Activated naive CD4-positive, alpha-beta T cell (primary cell): ENCODE results near the gene LIPM.

ENCODE experiments used
- DNase-seq, 4 experiments: peaks; one replicate each; lab custom pipeline; 2025; lab: John Stamatoyannopoulos, UW

The LIPM gene

GRCh38 chr10:88802523-88803285 lies at the start of gene LIPM:
TSS of gene LIPM (plus strand) at chr10:88802730. CDS start at chr10:88802897, 167 bp downstream.
- DNase-seq: no peak

GRCh38 chr10:88754287-88754686 lies 48.2 kb upstream of the LIPM start:
- DNase-seq: no peak

- DNase-seq: no peak
These were observed 46.8 kb upstream of the LIPM start for GRCh38 chr10:88755753-88756152.

- no peak for DNase-seq
These were observed 45.9 kb upstream of the LIPM start for GRCh38 chr10:88756660-88757059.

GRCh38 chr10:88759366-88760101 lies 43.0 kb upstream of the LIPM start, which contains the start of gene LIPN:
TSS of gene LIPN (plus strand) at chr10:88760020. CDS start at chr10:88761406, 1,386 bp downstream.
- no peak for DNase-seq

GRCh38 chr10:88762906-88763305 lies 39.6 kb upstream of the LIPM start:
- no peak for DNase-seq

- DNase-seq: no peak
These were observed 39.1 kb upstream of the LIPM start for GRCh38 chr10:88763441-88763840.

GRCh38 chr10:88764110-88764509 lies 38.4 kb upstream of the LIPM start:
- no peak for DNase-seq

GRCh38 chr10:88765816-88766215 lies 36.7 kb upstream of the LIPM start:
- DNase-seq: no peak

GRCh38 chr10:88769384-88769783 lies 33.1 kb upstream of the LIPM start:
- DNase-seq: no peak

- DNase-seq: no peak
These were observed 21.3 kb upstream of the LIPM start for GRCh38 chr10:88781206-88781605.

- DNase-seq: no peak
These were observed 20.3 kb upstream of the LIPM start for GRCh38 chr10:88782222-88782621.

- no peak for DNase-seq
These were observed 18.8 kb upstream of the LIPM start for GRCh38 chr10:88783724-88784123.

- no peak for DNase-seq
These were observed 16.3 kb upstream of the LIPM start for GRCh38 chr10:88786032-88786770.

GRCh38 chr10:88787463-88787862 lies 15.1 kb upstream of the LIPM start:
- no peak for DNase-seq

GRCh38 chr10:88788924-88789323 lies 13.6 kb upstream of the LIPM start:
- no peak for DNase-seq

GRCh38 chr10:88791924-88792323 lies 10.6 kb upstream of the LIPM start:
- DNase-seq: no peak

- DNase-seq: no peak
These were observed 9.9 kb upstream of the LIPM start for GRCh38 chr10:88792661-88793060.

GRCh38 chr10:88793712-88794299 lies 8.7 kb upstream of the LIPM start:
- DNase-seq: no peak

- no peak for DNase-seq
These were observed 7.8 kb upstream of the LIPM start for GRCh38 chr10:88794731-88795130.

GRCh38 chr10:88800152-88801125 lies 2.1 kb upstream of the LIPM start:
- DNase-seq: no peak
